Type B pancreatic cell (in vitro differentiated cells): ENCODE measurements around the gene PIGQ. TPM values are rescaled to one million over a fixed set of nuclear protein-coding genes. Genes with fewer than 3 reads are reported as not detected.

ENCODE experiments used
- DNase-seq: peaks from one replicate; pipeline ENCODE4 v3.0.0; 2021; ENCODE audit warnings: mixed read lengths; ENCODE audit not compliant: unreplicated experiment; ENCODE audit errors: extremely low spot score
- H3K27ac Mint-ChIP-seq: 2 replicates; pipeline ENCODE4 v1.8.0; 2021; ENCODE audit warnings: mild to moderate bottlenecking, mixed read lengths
- H3K27me3 Mint-ChIP-seq: 2 replicates; pipeline ENCODE4 v1.8.0; 2021; ENCODE audit warnings: mixed read lengths
- H3K36me3 Mint-ChIP-seq: 2 replicates; pipeline ENCODE4 v1.8.0; 2021; ENCODE audit warnings: mixed read lengths
- H3K4me1 Mint-ChIP-seq: one replicate; pipeline ENCODE4 v1.8.0; 2021; ENCODE audit warnings: mixed read lengths; ENCODE audit not compliant: unreplicated experiment
- H3K4me3 Mint-ChIP-seq: 2 replicates; pipeline ENCODE4 v1.8.0; 2021; ENCODE audit warnings: mild to moderate bottlenecking, mixed read lengths
- H3K9me3 Mint-ChIP-seq: 2 replicates; pipeline ENCODE4 v1.8.0; 2021; ENCODE audit warnings: mixed read lengths
- total RNA-seq: library from RNA; stranded (reverse); gene quantifications from 2 replicates; pipeline ENCODE4 v1.2.1, GENCODE V29; 2021; ENCODE audit warnings: low replicate concordance
- TF ChIP-seq, protein P1 (sequence below): fragments of 200-600 bp; sonication (generic); conservative IDR thresholded peaks from 2 replicates; pipeline ENCODE4 v1.5.0; 2021; ENCODE audit warnings: antibody characterized with exemption, mild to moderate bottlenecking

PIGQ gene
- total RNA-seq, 1 donor from 2014 or later: 83.5 TPM

DNA sequence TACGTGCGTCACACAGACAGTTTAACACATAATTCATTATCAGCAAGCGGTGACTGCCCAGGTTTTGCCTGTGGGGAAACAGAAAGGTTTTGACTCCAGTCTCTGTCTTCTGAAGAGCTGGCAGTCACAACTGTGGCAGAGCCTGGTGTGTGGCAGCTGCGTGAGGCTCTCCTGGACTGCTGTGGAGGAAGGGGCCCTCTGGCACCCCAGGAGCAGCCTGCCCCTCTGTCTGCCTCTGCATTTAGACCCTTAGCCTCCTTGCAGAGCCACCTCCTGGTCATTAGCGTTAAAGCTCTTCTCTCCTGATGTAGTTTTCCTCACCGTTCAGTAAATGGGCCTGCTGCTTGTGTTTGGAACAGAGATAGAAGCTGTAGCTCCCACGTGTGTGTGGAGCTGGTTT, 31.0 kb downstream of the PIGQ start:
- TF ChIP-seq, protein P1, sequence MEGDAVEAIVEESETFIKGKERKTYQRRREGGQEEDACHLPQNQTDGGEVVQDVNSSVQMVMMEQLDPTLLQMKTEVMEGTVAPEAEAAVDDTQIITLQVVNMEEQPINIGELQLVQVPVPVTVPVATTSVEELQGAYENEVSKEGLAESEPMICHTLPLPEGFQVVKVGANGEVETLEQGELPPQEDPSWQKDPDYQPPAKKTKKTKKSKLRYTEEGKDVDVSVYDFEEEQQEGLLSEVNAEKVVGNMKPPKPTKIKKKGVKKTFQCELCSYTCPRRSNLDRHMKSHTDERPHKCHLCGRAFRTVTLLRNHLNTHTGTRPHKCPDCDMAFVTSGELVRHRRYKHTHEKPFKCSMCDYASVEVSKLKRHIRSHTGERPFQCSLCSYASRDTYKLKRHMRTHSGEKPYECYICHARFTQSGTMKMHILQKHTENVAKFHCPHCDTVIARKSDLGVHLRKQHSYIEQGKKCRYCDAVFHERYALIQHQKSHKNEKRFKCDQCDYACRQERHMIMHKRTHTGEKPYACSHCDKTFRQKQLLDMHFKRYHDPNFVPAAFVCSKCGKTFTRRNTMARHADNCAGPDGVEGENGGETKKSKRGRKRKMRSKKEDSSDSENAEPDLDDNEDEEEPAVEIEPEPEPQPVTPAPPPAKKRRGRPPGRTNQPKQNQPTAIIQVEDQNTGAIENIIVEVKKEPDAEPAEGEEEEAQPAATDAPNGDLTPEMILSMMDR: peak; percentile 30
- no peak overlapping the region for H3K4me3 Mint-ChIP-seq
- DNase-seq: no peak
- no peaks in the 10 kb centered on the region for H3K27me3 Mint-ChIP-seq
- peaks cover 17% of the 10 kb centered on the region for H3K36me3 Mint-ChIP-seq
- H3K27ac Mint-ChIP-seq: no peak overlapping the region
- H3K4me1 Mint-ChIP-seq: peaks cover 4% of the 10 kb centered on the region
- H3K9me3 Mint-ChIP-seq: no peaks in the 10 kb centered on the region

DNA sequence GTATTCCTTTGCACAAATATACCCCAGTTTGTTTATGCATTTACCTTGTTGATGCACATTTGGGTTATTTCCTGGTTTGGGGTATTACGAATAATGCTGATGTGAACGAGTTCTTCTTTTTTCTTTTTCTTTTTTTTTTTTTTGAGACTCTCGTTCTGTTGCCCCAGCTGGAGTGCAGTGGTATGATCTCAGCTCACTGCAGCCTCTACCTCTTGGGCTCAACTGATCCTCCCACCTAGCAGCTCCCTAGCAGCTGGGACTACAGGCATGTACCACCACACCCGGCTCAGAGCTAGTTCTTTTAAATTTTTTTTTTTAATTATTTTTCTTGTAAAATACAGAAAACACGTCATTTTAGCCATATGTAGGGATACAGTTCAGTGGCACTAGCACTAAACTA, 34.2 kb downstream of the PIGQ start:
- Mint-ChIP-seq H3K36me3 (peaks cover 12% of the 10 kb centered on the region), H3K4me1 (peaks cover 9% of the 10 kb centered on the region)

DNA sequence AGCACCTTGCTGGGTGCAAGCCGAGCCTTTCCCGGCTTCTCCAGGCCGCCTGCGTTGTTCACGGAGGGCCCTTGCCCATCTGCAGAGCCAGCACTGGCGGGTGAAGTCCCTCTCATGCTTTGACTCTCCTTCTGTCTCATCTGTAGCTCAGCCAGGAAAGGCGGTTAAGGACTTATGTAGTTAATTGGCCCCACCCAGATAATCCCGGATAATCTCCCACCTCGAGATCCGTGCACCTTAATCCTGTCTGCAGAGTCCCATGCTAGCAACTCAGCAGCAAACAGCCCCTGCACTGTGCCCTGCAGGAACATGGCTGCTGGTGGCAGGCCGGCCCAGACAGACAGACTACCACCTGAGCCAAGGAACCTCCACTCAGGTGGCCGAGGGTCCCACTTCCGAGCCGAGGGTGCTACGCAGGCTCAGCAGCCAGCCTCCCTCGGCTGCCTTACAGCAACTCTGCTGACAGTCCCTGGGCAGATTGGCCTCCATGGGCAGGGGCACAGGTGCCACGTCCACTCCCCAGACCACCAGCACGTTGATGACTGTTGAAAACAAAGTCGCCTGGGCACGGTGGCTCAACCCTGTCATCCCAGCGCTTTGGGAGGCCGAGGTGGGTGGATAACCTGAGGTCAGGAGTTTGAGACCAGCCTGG, 37.0 kb downstream of the PIGQ start:
- Mint-ChIP-seq H3K27me3 (no peaks in the 10 kb centered on the region), H3K27ac (no peak overlapping the region), H3K4me3 (no peak overlapping the region), H3K4me1 (peaks cover 13% of the 10 kb centered on the region), H3K36me3 (peaks cover 12% of the 10 kb centered on the region), H3K9me3 (no peaks in the 10 kb centered on the region)
- TF ChIP-seq, protein P1: no peak
- DNase-seq: no peak

More for the DNA sequence above, 34.2 kb downstream of the PIGQ start:
- no peaks in the 10 kb centered on the region for H3K27me3 Mint-ChIP-seq
- TF ChIP-seq, protein P1: no peak
- no peaks in the 10 kb centered on the region for H3K9me3 Mint-ChIP-seq
- H3K4me3 Mint-ChIP-seq: no peak overlapping the region
- no peak overlapping the region for H3K27ac Mint-ChIP-seq
- DNase-seq: no peak

GRCh38 chr16:608019-608418, 38.3 kb downstream of the PIGQ start:
- no peak for DNase-seq
- TF ChIP-seq, protein P1: no peak
- Mint-ChIP-seq H3K4me3 (no peak overlapping the region), H3K27me3 (no peaks in the 10 kb centered on the region), H3K9me3 (no peaks in the 10 kb centered on the region), H3K4me1 (peaks cover 13% of the 10 kb centered on the region), H3K27ac (no peak overlapping the region), H3K36me3 (peaks cover 11% of the 10 kb centered on the region)

- TF ChIP-seq, protein P1: no peak
- Mint-ChIP-seq H3K27me3 (no peaks in the 10 kb centered on the region), H3K27ac (no peak overlapping the region), H3K9me3 (no peaks in the 10 kb centered on the region), H3K4me1 (peaks cover 9% of the 10 kb centered on the region), H3K4me3 (no peak overlapping the region), H3K36me3 (peaks cover 14% of the 10 kb centered on the region)
- no peak for DNase-seq
Observed at GRCh38 chr16:609316-609715, 39.5 kb downstream of the PIGQ start.
